ENCODE measurements around the gene CACNA2D1. TPM values are rescaled to one million over a fixed set of nuclear protein-coding genes. Genes with fewer than 3 reads are reported as not detected.

CACNA2D1 gene
- total and polyA plus RNA-seq, 9 of the 15 experiments (the other 6 are each of a cell fraction or from before 2014, with no cell fraction given) = 0.49 TPM; not detected in 8

DNA sequence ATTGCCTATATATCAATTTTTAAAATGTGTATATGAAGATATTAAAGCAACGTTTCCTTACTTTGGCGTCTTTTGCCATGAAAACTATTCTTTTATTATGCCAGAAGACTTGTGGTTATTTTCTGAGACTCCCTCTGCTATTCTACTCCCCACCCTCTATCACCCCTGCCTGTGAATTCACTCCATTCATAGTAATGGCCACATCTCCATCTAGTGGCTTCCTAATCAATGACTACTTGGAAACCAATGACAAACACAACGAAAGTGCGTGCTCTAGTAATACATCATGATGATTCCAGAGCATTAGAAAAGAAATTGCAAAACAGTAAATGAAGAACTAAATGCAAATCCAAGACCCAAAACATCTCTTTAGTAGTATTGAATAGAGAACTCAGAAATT lies 487.1 kb downstream of the CACNA2D1 start:
- ChIA-PET POLR2A (no interaction called here), CTCF (ENCODE audit: low intra/inter-chr PET ratio) (no interaction called here)
- under 1% methylated on average over 4 of the region's 4 CpGs for WGBS (ENCODE audit: insufficient coverage, low coverage, missing lambda C conversion rate)
- Histone ChIP-seq H3K4me2 (ENCODE audit: insufficient read depth, low read length) (no peak overlapping the region), H3K79me2 (ENCODE audit: control insufficient read depth, insufficient read depth, low read length) (no peaks in the 10 kb centered on the region), H3K9me1 (ENCODE audit: control insufficient read depth, insufficient read depth, low read length) (no peaks in the 10 kb centered on the region), H2AFZ (ENCODE audit: low read depth, low read length) (no peak overlapping the region), H3K27ac (ENCODE audit: extremely low read depth, low read depth, low read length) (no peak overlapping the region), H3K4me1 (replicated peaks in 1 of 2; ENCODE audit: control insufficient read depth in 2 of 2, insufficient read depth in 2 of 2, low read length in 2 of 2) (no peaks in the 10 kb centered on the region), H3K36me3 (ENCODE audit: control insufficient read depth, insufficient read depth, low read length) (no peaks in the 10 kb centered on the region), H3K4me3 (no peak overlapping the region), H4K20me1 (replicated peaks; ENCODE audit: control insufficient read depth, insufficient read depth, low read length) (no peaks in the 10 kb centered on the region), H3K9ac (ENCODE audit: insufficient read depth in 1 of 2, low read depth in 2 of 2, low read length in 2 of 2) (no peak overlapping the region), H3K27me3 (ENCODE audit: control insufficient read depth in 2 of 2, insufficient read depth in 2 of 2, low read length in 2 of 2) (no peaks in the 10 kb centered on the region), H3K9me3 (replicated peaks; ENCODE audit: control insufficient read depth, insufficient read depth, low read depth, low read length) (no peaks in the 10 kb centered on the region)
- BruUV-seq (replicated peaks) = no TSS peak
- DNase-seq (ENCODE audit: extremely low read depth in 1 of 4, low spot score in 3 of 4) = peak in 2 of 4 experiments; percentile 1 to 11
- TF ChIP-seq MECOM (CRISPR knock-in tag; IDR thresholded peaks at IDR 0.05) = no peak
- 0 out of 4 replicates have a peak, but pooled peaks of 1 of the 2 experiments have one; percentile 9 for TF ChIP-seq RAD21 (CRISPR knock-in tag; conservative IDR thresholded peaks at IDR 0.05 in 1 of 2, IDR thresholded peaks at IDR 0.05 in 1 of 2)
- no peak for FAIRE-seq
- intact Hi-C loops (cut with micrococcal nuclease) = no loop called here
- no peak for ATAC-seq
- in situ Hi-C loops (cut with MboI) = no loop called here

DNA sequence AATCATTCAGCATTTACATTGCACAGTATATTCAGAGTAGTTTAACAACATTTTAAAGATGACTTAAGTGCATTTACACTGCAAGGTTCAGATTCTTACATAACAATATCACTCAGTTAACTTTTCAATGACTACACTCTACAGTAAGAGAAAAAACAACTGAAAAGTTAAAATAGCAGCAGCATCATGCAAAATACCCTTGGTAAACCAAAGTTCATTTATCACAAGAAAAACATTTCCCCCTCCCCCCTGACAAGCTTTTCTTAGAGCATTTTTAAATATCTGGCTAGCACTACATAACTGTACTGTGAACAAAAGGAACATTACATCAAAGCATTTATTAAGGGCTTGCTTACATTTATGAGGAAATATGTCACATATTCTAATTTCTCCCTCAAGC lies 494.3 kb downstream of the CACNA2D1 start:
- no TSS peak for BruUV-seq (replicated peaks)
- TF ChIP-seq VEZF1 (CRISPR knock-in tag; IDR thresholded peaks at IDR 0.05) (no peak), POLR2H (tag; IDR thresholded peaks at IDR 0.05; ENCODE audit: low read depth) (no peak), ZBED1 (IDR thresholded peaks at IDR 0.05) (no peak), ZNF23 (CRISPR knock-in tag; IDR thresholded peaks at IDR 0.05) (no peak), ZNF197 (CRISPR knock-in tag; IDR thresholded peaks at IDR 0.05; ENCODE audit: low read depth) (no peak), GATAD2A (IDR thresholded peaks at IDR 0.05) (no peak), POLR3A (IDR thresholded peaks at IDR 0.05; ENCODE audit: borderline replicate concordance, extremely low read depth, insufficient read depth, insufficient read length) (no peak), CBX3 (IDR thresholded peaks at IDR 0.05; ENCODE audit: borderline replicate concordance in 1 of 2, low read length in 2 of 2) (no peak), BRD9 (IDR thresholded peaks at IDR 0.05; ENCODE audit: low read depth, partially characterized antibody) (no peak), TEAD2 (tag; IDR thresholded peaks at IDR 0.05) (no peak)
- TF ChIP-seq, protein P1, sequence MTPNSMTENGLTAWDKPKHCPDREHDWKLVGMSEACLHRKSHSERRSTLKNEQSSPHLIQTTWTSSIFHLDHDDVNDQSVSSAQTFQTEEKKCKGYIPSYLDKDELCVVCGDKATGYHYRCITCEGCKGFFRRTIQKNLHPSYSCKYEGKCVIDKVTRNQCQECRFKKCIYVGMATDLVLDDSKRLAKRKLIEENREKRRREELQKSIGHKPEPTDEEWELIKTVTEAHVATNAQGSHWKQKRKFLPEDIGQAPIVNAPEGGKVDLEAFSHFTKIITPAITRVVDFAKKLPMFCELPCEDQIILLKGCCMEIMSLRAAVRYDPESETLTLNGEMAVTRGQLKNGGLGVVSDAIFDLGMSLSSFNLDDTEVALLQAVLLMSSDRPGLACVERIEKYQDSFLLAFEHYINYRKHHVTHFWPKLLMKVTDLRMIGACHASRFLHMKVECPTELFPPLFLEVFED (CRISPR knock-in tag; conservative IDR thresholded peaks at IDR 0.05) = no peak

More for the DNA sequence above, 494.3 kb downstream of the CACNA2D1 start:
- Histone ChIP-seq H3K79me2 (ENCODE audit: control insufficient read depth, insufficient read depth, low read length) (no peaks in the 10 kb centered on the region), H2AFZ (ENCODE audit: low read depth, low read length) (no peak overlapping the region), H3K9me1 (ENCODE audit: control insufficient read depth, insufficient read depth, low read length) (no peaks in the 10 kb centered on the region), H3K27ac (ENCODE audit: extremely low read depth, low read depth, low read length) (no peak overlapping the region), H3K9me3 (replicated peaks; ENCODE audit: control insufficient read depth, insufficient read depth, low read depth, low read length) (no peaks in the 10 kb centered on the region), H4K20me1 (replicated peaks; ENCODE audit: control insufficient read depth, insufficient read depth, low read length) (no peaks in the 10 kb centered on the region), H3K4me3 (no peak overlapping the region), H3K4me2 (ENCODE audit: insufficient read depth, low read length) (no peak overlapping the region), H3K4me1 (replicated peaks in 1 of 2; ENCODE audit: control insufficient read depth in 2 of 2, insufficient read depth in 2 of 2, low read length in 2 of 2) (no peaks in the 10 kb centered on the region), H3K27me3 (ENCODE audit: control insufficient read depth in 2 of 2, insufficient read depth in 2 of 2, low read length in 2 of 2) (no peaks in the 10 kb centered on the region), H3K36me3 (ENCODE audit: control insufficient read depth, insufficient read depth, low read length) (no peaks in the 10 kb centered on the region), H3K9ac (ENCODE audit: insufficient read depth in 1 of 2, low read depth in 2 of 2, low read length in 2 of 2) (no peak overlapping the region)
- POLR2A ChIA-PET = no interaction called here
- intact Hi-C loops (cut with micrococcal nuclease) (no loop called here), in situ Hi-C loops (cut with MboI) (no loop called here)
- ATAC-seq (no peak), DNase-seq (ENCODE audit: extremely low read depth in 1 of 4, low spot score in 3 of 4) (no peak), FAIRE-seq (no peak)
- CTCF ChIA-PET (ENCODE audit: low intra/inter-chr PET ratio) = no interaction called here

Data from K562 (cell line).